HG02981 (cell line): ENCODE results near the gene COL1A1.

ENCODE experiments used
- ATAC-seq: cut with Tn5 transposase; IDR thresholded peaks from one replicate; pipeline ENCODE4 v1.9.1; 2021; ENCODE audit warnings: mild to moderate bottlenecking, moderate library complexity; ENCODE audit not compliant: unreplicated experiment

Gene COL1A1

GRCh38 chr17:50174444-50174843 lies 27.0 kb downstream of the COL1A1 start:
- ATAC-seq, result no peak

GRCh38 chr17:50173335-50173941 lies 28.0 kb downstream of the COL1A1 start:
- no peak for ATAC-seq

- ATAC-seq, result no peak
Observed at GRCh38 chr17:50172936-50173334, 28.5 kb downstream of the COL1A1 start.

GRCh38 chr17:50172130-50172529 lies 29.3 kb downstream of the COL1A1 start:
- no peak for ATAC-seq

- ATAC-seq, result no peak
Observed at GRCh38 chr17:50171371-50172071, 29.9 kb downstream of the COL1A1 start.

GRCh38 chr17:50170662-50171370 lies 30.6 kb downstream of the COL1A1 start:
- ATAC-seq, result peak; percentile 51

GRCh38 chr17:50169881-50170459 lies 31.5 kb downstream of the COL1A1 start:
- no peak for ATAC-seq

- no peak for ATAC-seq
Observed at GRCh38 chr17:50169121-50169764, 32.2 kb downstream of the COL1A1 start.

- no peak for ATAC-seq
Observed at GRCh38 chr17:50168319-50168718, 33.1 kb downstream of the COL1A1 start.

GRCh38 chr17:50167371-50167770 lies 34.1 kb downstream of the COL1A1 start:
- ATAC-seq, result no peak

- no peak for ATAC-seq
Observed at GRCh38 chr17:50166518-50167181, 34.8 kb downstream of the COL1A1 start.

- ATAC-seq, result no peak
Observed at GRCh38 chr17:50165867-50166517, 35.4 kb downstream of the COL1A1 start, which contains the start of gene SGCA. SGCA (plus strand) TSS chr17:50166005; CDS start chr17:50166041, 36 bp downstream.

- no peak for ATAC-seq
Observed at GRCh38 chr17:50165466-50165865, 36.0 kb downstream of the COL1A1 start.

GRCh38 chr17:50165066-50165465 lies 36.4 kb downstream of the COL1A1 start:
- ATAC-seq, result no peak

- no peak for ATAC-seq
Observed at GRCh38 chr17:50164697-50164988, 36.8 kb downstream of the COL1A1 start.

- no peak for ATAC-seq
Observed at GRCh38 chr17:50163843-50164696, 37.4 kb downstream of the COL1A1 start.

- ATAC-seq, result no peak
Observed at GRCh38 chr17:50162466-50163254, 38.8 kb downstream of the COL1A1 start.

- ATAC-seq, result no peak
Observed at GRCh38 chr17:50161911-50162288, 39.5 kb downstream of the COL1A1 start.
